ENCODE data around the gene DNASE1L2.
"Not testable (repeated sequence)": the region's sequence is repeated elsewhere in the genome, so short reads cannot be mapped to it uniquely, and the experiment has no call there.

DNASE1L2 gene

DNA sequence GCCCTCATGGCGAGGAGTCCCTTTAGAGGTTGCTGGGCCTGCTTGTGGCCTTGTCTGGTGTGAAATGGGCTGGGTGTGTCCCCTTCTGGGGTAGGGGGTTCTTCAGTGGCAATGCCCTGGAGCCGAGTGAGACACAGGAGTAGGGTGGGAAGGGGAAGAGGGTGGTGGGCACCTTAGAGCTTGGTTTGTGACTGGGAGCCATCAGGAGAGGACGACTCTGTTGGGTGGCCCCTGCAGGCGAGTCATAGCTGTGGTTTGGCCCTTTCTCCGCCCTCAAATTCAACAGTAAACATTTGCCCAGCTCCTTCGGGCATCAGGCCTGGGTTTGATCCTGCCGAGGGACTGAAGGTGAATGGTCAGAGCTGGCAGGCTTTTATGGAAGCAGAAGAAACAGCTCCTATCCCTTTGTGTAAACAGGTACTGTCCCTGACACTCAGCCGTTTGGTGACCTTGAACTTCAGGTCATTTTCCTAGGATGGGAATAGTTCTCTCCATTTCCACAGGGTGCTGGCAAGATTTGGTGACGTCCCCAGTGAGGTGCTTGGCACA, 9.9 kb upstream of the DNASE1L2 start:
- no peak for DNase-seq

DNA sequence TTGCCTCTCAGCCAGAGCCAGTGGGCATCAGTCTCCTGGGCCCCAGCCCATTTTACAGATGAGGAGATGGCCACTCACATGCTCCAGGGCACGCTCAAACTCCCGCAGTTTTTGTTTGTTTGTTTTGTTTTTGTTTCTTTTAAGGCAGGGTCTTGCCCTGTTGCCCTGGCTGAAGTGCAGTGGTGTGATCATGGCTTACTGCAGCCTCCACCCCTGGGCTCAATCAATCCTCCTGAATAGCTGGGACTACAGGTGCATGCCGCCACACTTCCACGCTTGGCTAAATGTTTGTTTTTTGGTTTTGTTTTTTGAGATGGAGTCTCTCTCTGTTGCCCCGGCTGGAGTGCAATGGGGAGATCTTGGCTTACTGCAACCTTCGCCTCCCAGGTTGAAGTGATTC, 9.3 kb upstream of the DNASE1L2 start:
- DNase-seq = no peak

DNA sequence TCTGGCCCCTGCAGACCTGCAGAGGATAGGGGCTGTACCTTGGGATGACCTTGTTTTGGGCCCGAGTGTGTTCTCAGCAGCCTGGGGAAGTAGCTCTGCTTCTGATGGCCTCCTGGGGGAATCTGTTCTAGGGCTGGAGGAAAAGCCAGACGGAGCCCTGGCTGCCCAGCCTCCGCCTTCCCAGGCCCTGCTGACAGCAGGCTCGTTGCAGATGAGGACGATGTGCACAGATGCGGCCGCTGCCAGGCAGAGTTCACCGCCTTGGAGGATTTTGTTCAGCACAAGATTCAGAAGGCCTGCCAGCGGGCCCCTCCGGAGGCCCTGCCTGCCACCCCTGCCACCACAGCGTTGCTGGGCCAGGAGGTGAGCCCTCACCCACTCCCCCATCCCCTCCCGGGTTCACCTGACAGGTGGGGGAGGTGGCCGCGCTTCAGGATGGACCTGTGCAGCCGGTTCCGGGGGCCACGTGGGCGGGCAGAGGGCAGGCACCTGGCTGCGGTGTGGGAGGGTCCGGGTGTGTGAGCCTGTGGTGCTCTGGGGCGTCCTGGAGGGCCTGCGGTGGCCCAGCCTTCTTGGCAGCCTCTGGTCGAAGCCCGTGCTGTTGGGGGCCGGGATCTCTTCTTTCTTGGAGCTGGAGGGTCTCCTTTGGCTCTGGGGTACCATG, 8.0 kb upstream of the DNASE1L2 start:
- DNase-seq = no peak

DNA sequence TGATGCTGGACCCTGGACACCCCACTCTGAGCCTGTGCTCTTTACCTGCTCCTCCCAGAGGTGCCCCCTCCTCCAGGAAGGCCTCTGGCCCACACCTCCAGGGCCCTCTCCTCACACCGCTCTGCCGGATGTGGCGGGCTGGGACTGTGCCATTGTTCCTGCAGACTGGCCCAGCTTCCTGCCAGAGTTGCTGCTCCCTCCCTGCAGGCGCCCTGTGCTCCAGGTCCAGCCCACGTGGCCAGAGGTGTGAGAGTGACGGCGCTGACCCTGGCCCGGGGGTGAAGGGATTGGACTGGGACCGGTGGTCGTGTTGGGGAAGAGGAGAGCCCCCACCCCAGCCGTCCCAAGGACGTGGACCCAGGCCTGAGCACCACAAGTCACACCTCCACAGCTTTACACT, 7.2 kb upstream of the DNASE1L2 start:
- DNase-seq = no peak

DNA sequence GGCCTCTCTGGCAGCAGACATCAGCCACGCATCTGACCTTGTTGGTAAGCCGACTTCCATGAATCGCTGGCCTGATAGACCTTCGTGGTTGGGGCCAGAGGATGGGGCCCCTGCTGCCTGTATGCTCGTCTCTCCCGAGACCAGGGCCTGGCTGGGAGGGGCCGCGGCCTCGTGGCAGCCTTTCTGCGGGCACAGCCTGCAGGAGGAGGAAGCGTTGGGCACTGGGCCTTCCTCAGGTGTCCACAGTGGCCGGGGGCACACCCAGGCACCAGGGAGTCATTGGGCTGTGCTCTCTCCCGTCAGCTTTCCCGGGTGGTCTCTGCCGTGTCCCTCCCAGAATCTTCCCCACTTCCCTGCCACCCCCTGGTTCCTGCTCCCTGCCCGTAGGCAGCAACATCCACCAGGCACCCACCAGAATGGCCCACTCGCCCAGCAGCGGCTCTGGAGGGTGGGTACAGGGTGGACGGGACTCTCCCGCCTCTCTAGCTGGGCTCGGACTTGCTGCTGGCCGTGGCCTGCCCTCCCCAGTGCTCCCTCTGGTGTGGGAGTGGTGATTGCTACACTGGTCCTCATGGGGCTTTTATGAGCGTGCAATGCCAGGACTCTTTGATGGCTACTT, 6.5 kb upstream of the DNASE1L2 start:
- DNase-seq = no peak

DNA sequence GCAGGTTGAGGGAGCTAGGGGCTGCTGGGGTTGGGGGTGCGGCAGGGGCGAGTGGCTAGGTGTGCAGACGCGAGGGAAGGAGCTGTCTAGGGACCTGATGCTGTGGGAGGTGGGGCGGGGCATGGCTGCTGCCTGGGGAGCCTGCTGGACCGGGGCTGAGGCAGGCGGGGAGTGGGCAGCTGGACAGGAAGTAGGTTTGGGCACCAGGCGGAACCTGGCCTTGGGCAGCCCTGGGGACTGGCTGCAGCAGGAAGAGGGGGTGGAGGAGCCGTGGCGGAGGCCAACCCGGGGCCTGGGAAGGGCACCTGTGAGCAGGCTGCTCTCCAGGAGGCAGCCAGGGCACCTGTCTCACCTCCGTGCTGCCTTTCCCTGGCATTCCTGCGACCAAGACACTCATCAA, 5.9 kb upstream of the DNASE1L2 start:
- DNase-seq = no peak

DNA sequence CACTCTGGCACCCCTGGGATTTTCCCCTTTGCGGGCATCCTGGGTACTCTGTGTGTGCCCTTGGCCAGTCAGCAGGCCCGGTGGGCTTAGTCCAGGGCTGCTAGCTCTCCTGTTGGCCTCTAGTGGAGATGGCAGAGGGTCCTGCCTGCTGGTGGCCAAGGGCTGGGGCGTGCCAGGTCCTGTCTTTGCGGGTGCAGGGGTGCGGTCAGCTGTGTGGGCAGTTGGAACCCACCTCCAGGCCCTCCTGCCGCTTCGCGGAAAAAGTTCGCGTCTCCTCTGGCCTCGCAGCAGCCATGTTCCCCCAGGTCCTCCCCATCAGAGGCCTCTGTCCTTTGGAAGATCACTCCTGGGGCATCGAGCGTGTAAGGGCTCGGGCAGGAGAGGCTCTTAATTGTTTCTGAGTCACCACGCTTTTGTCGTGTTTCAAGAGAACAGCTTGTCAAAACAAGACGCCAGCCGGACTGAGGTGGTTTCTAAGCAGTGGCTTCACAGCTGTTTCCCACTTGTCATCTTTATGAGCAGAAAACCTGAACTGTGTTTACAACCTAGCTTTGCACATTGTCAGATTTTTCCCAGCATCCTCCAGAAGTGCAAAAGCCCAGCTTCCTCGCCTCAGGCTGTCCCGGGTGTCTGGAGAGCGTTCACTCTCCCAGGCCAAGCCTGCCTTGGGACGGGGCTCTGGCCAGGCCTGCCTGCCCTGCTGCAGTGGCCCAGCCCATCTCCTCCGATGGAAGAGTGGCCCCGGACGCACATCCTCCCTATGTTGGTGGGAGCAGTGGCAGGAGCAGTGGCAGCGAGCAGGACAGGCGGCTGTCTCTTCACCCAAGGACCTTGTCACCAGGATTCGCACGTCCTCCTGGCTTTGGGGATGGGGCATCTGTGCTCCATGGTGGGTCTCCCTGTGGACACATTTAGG, 5.0 kb upstream of the DNASE1L2 start:
- DNase-seq = no peak

DNA sequence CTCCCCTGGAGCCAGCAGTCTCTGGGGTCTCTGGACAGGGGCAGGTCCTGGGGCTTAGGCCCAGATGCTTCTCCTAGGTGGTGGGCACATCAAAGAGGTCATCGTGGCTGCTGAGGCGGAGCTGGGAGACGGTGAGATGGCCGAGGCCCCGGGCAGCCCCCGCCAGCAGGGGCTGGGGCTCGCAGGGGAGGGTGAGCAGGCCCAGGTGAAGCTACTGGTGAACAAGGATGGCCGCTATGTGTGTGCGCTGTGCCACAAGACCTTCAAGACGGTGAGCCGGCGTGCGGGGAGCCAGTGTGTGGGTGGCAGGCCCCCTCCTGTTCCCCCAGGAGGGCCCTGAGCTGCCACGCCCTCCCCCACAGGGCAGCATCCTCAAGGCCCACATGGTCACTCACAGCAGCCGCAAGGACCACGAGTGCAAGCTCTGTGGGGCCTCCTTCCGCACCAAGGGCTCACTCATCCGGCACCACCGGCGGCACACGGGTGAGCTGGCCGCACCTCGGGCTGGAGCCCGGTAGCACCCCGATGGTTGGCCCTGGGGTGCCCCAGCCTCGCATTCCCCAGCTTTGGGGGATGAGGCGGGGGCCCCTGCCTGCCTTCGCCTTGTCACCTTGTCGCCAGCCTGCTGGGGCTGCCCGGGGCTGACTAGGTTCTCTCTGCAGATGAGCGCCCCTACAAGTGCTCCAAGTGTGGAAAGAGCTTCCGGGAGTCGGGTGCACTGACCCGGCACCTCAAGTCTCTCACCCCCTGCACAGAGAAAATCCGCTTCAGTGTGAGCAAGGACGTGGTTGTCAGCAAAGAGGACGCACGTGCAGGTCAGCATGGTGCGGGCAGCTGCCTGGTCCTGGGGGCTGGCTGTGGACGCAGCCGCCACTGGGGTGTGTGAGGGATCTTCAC, 3.9 kb upstream of the DNASE1L2 start:
- DNase-seq = no peak

DNA sequence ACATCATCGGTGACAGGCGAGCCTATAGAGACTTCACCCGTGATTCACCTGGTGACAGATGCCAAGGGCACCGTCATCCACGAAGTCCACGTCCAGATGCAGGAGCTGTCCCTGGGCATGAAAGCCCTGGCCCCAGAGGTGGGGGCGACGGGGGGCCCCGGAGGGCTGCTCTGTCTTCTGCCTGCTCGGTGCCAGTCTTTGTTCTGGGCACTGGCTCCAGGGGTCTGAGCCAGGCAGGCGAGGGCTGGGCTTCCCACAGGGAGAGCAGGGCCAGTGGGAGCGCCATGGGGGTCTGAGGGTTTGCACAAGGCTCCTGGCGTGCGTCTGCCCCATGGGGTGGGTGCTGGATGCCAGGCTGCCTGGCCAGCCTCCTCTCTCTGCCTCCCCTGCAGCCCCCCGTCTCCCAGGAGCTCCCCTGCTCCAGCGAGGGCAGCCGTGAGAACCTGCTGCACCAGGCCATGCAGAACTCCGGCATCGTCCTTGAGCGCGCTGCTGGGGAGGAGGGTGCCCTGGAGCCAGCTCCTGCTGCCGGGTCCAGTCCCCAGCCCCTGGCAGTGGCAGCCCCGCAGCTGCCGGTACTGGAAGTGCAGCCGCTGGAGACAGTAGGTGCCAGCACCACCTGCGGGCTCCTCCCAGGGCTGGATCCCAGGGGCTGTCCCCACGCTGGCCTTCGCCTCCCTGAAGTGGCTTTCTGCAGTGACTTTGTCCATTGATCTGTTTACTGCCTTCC, 3.0 kb upstream of the DNASE1L2 start:
- no peak for DNase-seq

DNA sequence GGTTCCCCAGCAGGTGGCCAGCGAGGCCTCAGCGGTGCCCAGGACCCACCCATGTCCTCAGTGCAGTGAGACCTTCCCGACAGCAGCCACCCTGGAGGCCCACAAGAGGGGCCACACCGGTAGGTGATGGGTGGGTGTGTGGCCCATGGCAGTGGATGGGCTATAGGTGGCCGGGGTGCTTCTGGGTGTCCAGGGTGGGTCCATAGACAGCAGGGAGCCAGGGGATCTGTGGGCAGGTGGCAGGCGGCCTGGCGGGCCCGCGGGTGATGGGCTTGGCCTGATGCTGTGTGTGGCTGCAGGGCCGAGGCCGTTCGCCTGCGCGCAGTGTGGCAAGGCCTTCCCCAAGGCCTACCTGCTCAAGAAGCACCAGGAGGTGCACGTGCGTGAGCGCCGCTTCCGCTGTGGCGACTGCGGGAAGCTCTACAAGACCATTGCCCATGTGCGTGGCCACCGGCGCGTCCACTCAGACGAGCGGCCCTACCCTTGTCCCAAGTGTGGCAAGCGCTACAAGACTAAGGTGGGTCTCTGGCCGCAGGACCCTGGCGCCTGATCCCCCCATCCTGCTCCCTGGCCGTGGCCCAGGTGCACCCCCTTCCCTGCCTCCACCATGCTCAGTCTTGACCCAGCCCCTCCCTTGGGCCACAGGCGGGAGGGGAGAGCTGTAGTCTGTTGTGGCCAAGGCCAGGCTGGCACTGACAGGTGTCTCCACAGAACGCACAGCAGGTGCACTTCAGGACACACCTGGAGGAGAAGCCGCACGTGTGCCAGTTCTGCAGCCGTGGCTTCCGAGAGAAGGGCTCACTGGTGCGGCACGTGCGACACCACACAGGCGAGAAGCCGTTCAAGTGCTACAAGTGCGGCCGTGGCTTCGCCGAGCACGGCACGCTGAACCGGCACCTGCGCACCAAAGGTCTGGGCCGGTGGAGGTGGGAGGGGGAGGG, 2.1 kb upstream of the DNASE1L2 start:
- peak; percentile 44 for DNase-seq

DNA sequence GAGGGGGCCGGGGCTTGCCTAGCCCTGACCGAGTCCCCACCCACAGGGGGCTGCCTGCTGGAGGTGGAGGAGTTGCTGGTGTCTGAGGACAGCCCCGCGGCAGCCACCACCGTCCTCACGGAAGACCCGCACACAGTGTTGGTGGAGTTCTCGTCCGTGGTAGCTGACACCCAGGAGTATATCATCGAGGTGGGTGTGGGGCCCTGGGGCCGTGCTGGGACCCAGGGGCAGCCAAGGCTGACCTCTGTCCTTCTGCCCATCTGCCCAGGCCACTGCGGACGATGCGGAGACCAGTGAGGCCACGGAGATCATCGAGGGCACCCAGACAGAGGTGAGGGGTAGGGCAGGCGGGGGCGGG, 1.5 kb upstream of the DNASE1L2 start:
- DNase-seq = no peak

DNA sequence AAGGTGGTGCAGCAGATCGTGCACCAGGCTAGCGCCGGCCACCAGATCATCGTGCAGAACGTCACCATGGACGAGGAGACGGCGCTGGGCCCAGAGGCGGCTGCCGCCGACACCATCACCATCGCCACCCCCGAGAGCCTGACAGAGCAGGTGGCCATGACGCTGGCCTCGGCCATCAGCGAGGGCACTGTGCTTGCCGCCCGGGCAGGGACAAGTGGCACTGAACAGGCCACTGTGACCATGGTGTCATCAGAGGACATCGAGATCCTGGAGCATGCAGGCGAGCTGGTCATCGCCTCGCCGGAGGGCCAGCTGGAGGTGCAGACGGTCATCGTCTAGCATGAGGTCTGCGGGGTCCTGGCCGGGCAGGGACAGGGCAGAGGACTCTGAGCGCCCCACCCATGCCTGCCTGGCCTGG, 1.0 kb upstream of the DNASE1L2 start:
- no peak for DNase-seq

DNA sequence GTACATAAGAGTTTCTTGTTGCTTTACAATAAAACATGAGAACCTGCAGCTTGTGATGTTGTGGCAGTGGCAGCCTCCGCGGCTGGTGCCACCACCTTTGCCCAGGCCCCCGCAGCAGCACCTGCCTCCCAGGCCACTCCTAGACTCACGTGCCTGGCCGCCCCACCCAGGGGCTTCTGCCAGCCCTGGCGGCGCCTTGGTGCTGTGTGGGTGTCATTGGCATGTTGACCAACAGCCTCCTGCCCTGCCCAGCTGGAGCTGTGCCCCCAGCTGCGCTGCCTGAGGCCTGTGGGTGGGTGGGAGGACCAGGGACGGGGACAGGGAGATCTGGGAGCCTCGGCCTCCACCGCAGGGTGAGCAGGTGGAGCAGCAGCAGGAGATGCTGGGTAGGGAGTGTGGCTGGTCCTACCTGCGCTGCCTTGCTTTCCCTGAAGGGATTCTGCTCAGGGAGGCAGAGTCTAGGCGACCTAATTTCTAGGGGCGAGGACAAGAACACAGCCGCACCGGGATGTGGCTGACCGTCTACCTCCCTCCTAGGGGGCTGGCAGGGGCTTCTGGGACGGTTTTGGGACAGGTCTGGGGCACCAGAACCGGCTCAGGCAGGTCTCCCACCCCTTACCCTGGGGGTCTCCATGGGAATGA, 428 bp upstream of the DNASE1L2 start:
- no peak for DNase-seq

DNA sequence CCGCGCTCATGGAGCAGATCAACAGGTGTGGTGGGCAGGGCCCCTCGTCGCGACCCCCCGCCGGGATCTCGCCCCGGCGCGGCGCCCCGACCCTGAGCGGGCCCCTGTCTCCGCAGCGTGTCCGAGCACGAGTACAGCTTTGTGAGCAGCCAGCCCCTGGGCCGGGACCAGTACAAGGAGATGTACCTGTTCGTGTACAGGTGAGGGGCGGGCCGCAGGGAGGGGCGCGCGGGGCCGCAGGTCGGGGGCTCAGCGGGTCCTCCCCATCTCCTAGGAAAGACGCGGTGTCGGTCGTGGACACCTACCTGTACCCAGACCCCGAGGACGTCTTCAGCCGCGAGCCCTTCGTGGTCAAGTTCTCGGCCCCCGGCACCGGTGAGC, 848 bp downstream of the DNASE1L2 start:
- no peak for DNase-seq

DNA sequence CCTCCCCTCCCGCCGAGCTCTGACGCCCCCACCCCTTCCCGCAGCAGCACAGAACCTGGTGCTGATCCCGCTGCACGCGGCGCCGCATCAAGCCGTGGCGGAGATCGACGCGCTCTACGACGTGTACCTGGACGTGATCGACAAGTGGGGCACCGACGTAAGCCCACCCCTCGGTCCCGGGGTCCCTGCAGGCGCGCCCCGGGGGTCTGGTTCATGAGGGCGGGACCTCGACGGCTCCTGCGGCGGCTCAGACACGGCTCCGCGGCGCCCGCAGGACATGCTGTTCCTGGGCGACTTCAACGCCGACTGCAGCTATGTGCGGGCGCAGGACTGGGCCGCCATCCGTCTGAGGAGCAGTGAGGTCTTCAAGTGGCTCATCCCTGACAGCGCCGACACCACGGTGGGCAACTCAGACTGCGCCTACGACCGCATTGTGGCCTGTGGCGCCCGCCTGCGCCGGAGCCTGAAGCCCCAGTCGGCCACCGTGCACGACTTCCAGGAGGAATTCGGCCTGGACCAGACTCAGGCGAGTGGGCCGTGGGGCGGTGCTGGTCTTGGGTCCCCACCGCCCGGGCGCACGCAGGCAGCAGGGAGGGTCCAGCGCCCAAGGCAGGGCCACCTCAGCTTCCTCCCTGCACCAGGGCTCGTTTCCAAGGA, 1.4 kb downstream of the DNASE1L2 start:
- peak; percentile 50 for DNase-seq

DNA sequence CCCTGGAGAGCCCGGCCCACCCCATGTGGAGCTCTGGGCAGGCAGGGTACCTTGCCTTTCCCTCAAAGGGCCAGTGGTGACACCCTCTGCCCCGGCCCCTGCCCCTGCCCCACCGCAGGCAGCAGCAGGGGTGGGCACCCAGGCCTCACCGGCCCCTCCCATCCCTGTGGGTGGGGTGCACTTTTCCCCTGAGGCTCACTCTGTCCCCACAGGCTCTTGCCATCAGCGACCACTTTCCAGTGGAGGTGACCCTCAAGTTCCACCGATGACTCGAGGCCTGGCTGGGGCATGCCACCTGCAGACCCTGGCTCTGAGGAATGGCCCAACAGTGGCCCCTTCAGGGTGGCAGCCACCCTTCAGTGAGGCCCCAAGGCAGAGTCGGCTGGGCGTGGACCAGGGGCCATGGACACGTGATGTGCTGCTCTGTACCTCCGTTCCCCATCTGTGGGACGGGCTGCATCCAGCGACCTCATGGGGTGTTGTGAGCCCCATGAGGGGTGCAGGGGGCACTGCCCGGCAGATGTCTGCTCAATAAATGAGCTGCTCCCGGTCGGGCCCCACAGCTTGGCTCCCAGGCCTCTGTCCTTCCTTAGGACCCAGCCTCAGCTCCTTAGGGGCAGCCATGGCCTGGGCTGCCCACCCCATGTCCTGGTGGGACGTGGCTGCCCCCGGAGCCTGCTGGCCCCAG, 2.0 kb downstream of the DNASE1L2 start:
- peak; percentile 28 for DNase-seq

DNA sequence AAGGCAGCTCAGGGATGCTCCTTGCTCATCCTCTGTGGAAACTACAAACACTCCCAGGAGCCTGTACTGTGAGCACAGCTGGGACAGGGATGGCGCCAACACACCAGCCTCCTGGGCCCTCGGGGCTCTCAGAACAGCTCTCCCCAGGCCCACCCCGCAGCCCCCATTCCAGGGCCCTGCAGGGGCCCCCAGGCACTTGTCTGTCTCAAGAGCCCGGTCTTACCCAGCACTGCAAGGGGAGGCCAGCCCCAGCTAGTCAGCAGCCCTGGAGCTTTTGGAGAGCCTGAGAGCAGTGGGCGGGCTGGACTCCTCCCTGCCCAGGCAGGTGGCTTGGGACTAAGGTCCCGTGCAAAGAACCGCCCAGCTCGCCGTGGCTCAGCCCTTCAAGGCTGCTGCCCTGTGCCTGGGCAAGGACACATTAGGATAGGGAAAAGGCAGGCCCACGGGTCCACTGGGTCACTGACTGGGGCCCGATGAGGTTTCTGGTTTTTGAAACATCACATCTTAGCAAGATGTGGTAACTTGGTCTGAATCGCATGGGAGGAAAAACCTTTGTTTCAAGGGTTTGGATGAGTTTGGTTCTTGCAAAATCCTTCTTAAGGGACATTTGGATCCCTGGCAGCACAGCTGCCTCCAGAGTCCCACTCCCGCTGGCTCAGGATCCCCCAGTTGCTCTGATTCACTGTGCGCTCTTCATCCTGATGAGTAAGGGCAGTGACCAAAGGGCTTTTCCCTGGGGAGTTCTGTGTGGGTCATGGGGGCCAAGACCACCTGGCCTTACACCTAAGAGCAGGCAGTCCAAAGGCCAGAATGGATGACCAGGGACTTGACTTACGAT, 2.8 kb downstream of the DNASE1L2 start:
- DNase-seq = peak; percentile 42

DNA sequence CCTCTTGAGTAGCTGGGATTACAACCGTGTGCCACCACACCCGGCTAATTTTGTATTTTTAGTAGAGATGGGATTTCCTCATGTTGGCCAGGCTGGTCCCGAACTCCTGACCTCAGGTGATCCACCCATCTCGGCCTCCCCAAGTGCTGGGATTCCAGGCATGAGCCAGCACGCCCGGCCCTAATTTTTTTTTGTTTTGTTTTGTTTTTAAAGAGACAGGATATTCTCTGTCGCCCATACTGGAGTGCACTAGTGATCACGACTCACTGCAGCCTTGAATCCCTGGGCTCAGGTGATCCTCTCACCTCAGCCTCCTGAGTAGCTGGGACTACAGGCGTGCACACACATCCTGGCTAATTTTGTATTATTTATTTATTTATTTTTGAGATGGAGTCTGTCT, 4.1 kb downstream of the DNASE1L2 start:
- DNase-seq = not testable (repeated sequence)

Data from NCI-H69 (cell line).